HG02943 (cell line): Measurements from ENCODE around the gene DCTD.
A peak's percentile ranks its signal among the peaks of the same experiment; 100 is the strongest.
"Not testable (repeated sequence)": the region's sequence is repeated elsewhere in the genome, so short reads cannot be mapped to it uniquely, and the experiment has no call there.

ENCODE experiments used
- ATAC-seq: cut with Tn5 transposase; IDR thresholded peaks from one replicate; pipeline ENCODE4 v1.9.1; 2021; ENCODE audit warnings: mild to moderate bottlenecking, low read depth, moderate library complexity; ENCODE audit not compliant: unreplicated experiment

DCTD gene

DNA sequence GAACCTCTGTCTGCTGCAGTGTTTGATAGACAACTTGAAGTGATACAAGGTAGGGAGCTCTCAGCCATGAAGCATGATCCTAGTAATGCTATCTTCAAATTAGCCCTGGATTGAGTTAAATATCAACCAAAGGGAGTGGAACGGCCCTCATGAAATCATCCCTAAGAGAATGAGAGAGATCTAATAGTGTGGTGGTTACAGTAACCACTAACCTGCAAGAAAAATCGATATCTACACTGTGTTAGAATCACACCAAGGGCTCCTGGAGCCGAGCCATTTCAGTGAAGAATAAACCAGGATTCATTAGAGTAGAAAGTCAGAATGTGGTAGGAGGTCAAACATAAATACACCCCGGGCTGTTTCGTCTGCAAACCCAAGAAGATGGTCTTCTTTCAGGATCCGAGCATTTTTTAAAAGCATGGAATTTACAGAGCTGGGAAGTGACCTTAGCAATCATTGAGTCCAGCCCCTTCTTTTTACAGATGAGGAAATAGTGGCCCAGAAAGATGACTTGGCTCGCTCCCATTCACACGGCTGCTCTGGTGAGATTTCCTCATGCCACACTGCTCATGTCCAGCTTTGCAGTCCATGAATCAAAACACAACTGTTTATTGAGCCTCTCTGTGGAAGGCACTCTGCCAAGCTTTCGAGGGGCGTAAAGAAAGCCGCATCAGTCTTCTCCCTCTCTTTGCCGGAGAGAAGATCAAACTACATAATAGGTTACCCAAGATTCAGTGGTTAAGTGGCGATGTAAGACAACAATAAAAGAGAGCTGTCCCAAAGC, 5.5 kb upstream of the DCTD start:
- no peak for ATAC-seq

DNA sequence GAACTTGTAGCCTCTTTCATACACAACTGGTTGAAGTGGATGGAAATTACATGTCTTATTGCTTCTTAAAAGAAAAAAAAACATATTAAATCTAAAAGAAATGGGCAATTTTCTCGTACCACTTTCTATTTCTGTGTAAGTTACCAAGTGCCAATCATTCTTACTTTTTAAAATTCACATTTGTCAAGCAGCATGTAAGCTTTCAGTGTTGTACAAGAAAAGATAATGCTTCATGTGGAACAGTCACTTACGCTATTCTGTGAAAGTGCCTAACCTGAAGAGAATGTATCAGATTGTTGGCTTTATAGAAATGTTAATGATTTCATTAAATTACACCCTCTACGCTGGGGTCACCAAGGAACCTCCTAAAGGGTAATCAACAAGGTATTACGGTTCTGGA, 4.4 kb upstream of the DCTD start:
- ATAC-seq: no peak

DNA sequence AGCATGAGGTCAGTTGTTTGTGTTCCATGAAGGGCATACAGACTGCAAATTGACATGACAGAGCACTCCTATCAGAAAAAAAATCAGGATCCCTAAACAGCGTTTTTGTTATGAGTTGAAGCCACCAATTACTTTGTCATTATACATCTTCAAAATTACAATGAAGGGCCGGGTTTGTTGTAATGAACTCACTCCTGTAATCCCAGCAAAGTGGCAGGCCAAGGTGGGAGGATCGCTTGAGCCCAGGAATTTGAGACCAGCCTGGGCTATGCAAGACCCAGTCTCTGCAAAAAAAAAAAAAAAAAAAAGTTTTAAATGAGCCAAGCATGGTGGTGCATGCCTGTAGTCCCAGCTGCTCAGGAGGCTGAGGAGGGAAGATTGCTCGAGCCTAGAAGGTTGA, 3.5 kb upstream of the DCTD start:
- no peak for ATAC-seq

DNA sequence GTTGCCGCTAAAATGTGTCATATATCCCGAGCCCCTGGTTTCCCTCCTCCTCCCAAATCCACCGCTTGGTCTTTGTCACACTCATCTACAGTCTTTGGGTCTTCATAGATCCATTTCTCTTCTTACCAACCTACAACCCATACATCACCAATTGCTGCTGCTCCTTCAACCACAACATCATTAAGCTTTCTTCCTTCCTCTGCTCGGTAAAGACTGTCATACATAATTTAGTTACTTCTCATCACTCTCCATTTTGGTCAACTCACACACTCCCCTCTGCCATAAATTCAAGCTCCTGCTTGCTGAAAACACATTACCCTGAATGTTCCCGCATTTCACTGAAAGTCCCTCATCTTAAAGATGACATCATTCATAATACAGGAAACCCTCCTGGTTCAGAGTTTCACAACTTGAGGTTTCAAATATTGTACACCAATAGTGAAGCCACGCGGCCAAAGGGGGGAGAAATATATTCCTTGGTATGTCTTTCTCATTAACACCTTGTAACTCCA, 1.7 kb upstream of the DCTD start:
- ATAC-seq: peak; percentile 19

DNA sequence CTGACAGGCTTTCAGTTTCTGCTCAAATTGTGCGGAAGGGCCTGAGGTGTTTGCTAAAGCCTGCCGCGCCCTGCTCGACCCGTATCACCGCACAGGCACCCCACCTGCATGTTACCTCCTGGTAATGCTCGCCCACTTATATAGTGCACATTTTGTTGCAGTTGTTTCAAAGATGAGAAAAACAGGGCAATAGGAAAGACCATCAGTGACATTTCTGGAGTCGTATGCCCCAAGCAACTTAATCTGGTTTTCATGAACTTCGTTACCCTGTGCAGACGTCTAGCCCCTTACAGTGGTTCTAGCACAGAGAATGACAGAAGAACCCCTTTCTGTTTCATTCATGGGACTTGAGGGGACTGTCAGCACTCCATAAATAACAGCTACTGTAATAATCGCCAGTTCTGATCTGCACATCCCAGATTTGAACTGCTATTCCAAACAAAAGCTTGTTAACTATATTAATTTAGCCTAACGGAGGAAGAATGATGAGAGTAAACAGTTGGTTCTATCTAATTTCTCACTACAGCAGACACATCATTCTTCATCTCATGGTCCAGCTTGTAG, 940 bp upstream of the DCTD start:
- peak; percentile 24 for ATAC-seq

DNA sequence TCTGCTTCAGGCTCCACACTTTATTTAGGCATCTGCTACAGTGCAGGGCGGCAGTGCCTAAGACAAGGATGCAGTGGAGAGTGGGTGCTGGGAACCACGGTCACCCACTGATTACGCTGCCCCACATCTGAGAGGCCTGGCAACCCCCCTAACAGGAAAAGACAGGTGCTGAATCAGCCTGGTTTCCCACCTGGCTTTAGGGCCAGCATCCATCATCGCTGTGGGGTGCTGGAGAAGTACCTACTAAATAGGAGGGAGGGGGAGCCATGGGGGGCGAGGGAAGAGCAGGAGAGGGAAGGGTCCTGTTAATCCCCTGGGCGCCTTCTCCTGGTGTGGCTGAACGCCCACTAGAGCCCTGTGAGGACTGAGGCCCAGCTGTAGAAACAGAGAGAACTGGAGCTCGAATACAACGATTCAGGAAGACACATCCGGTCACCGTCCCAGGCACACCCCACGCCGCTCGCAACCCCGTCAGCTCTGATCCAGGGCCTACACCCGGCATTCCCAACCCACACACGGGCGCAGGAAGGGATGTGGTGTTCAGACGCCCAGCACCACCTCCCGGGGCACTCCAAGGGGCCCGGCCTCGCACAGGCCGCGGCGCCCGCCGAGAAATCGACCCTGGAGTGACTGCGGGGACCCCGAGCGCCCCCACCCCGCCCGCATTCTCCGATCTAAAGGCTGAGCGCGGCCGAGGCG, 554 bp downstream of the DCTD start:
- ATAC-seq: peak; percentile 22

DNA sequence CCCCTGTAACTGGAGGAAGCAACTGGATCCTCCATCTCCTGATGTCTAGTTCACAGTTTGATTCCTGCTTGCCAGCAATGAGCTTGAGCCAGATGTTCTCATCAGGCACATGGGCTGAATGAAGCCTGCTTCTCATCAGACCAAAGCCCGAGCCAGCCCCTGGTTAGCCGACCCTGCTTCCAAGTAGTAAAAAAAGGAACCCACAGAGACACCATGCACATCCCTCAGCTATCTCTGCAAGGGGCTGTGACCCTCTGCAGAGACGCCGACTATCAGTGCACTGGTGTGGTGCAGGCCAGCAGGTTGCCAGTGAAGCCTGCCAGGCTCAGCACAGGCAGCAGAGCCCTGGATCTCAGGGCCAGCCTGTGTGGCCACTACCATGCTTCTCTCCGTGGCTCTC, 2.8 kb downstream of the DCTD start:
- ATAC-seq: no peak

DNA sequence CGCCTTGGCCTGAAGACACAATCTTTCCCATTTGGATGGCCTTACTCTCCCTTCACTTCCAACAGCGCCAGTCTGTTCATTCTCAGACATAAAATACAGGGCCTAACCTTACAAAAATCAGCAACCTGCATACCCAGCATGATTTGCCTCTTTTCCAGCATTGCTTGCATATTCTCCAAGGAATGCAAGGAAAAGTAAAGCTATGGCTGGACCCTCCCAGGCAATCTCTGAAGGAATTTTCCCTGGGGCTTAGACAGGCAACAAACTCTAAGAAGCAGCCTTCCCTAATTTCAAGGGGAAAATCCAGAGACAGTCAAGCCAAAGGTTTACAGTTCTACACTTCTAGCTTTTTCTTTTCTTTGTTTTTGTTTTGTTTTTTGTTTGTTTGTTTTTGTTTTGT, 3.6 kb downstream of the DCTD start:
- ATAC-seq: no peak

DNA sequence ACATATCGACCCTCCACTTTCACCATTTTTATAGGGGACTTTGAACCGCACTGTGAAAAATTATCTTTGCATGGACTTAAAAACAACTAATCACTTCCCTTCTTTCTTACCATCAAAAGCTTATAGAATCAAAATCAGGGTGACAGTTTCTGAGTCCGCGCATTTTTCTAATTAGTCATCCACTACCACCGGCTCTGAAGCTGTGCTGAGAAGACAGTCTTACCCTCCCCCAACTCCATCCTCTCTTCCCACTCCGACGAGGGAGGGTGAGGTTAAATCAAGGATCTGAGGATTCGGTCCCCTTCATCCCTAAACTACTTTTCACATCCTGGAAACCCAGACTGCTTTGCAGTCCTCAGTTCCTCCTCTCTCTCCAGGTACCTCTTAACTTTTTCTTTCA, 4.2 kb downstream of the DCTD start:
- no peak for ATAC-seq

DNA sequence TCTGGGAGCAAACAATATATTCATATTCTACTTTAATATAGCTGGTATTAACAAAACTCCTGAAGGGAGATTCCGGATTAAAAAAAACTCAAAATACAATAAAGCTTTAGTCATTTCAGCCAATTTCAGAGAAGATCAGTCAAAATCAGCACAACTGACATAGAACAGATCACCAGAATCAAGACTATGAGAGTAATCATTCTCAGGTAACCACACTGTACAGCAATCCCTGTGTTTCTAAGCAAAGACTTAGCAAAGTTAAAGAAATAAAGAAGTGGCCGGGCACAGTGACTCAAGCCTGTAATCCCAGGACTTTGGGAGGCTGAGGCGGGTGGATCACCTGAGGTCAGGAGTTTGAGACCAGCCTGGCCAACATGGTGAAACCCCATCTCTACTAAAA, 9.1 kb downstream of the DCTD start:
- ATAC-seq: no peak

DNA sequence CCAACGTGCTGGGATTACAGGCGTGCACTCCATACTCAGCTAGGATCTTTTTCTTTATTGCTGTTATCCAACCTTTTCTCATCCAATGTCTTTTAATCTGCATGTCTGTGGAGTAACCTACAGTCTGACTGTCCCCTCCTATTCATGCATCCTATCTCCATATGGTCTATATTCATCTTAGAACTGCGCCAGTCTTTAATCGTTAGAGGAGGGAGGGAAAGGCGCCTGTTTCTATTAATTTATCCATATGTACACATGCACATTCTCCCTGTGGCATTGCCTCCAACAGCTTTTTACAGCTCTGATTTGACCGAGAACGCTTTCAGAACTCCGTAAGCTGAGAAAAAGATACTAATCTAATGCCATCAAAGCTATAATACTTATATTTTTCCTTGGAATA, 9.8 kb downstream of the DCTD start:
- no peak for ATAC-seq

DNA sequence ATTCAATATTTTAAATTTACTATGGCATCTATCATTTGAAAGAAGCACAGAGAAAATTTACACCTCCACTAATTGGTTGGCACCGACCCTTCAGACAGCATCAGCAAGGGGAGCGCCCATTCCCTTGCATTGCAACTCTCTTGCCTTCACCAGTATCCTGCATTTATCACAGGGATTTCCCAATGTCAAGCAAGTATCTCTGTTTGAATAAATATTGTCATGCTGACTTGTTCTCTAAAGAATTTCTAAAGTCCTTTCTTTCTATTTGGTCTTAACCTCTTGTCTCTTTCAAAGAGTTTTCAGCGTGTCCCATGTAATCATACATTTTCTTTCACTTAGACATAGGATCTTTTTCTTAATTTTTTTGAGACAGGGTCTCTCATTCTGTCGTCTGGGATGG, 10.4 kb downstream of the DCTD start:
- ATAC-seq: no peak

DNA sequence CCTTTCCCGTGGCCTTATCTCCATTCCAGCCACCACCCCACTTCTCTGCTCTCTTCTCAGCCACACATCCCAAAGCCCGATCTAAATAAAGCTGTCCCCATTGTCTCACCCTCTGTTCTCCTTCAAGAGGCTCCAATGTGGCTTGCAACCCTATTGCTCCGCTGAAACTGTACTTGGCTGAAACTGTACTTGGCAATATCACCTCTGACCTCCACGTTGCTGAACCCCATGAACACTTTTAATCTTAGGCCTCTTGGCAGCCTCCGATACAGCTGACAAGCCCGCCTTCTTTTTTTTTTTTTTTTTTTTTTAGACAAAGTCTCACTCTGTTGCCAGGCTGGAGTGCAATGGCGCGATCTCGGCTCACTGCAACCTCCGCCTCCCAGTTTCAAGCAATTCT, 12.1 kb downstream of the DCTD start:
- no peak for ATAC-seq

DNA sequence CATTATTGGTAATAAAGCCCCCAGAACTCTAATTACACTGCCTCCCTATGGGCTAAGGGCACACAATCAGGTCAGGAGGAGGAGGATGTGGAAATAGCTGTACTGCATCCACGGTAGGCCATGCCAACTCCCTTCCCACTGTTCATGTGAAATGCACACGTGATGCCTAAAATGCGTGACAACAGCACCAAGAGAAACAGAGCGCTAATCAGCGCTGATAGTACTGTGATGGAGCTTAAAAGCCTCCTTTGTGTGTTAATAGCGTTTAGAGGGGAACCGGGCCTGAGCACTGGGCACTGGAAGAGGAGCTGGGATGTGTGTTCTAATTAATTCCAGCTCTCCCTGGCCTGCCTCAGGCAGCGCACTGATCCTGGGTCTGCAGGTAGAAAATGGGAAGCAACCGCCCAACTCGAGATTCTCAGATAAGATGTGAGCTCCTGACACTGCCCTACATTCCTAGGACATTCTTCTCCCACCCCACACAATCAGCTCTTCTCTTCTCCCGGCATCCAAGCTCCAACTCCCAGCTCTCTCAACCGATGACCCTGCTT, 12.9 kb downstream of the DCTD start:
- no peak for ATAC-seq

DNA sequence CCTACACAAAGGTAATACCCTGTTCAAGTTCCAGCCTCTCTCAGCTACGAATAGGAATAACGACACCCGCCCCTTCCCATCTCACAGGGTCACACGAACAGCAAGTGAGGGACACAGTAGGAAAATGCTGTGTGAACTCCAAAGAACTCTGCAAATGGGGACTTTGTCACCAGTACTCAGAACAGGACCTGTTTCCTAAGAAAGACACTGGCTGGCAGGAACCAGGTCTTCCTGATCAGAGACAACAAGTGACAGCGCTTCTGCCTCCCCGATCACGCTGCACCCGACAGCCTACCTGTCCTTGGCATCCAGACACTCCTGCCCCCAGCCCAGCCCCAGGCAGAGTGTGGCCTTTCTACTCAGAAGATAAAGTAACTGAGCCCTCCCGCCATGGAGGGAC, 14.2 kb downstream of the DCTD start:
- no peak for ATAC-seq

DNA sequence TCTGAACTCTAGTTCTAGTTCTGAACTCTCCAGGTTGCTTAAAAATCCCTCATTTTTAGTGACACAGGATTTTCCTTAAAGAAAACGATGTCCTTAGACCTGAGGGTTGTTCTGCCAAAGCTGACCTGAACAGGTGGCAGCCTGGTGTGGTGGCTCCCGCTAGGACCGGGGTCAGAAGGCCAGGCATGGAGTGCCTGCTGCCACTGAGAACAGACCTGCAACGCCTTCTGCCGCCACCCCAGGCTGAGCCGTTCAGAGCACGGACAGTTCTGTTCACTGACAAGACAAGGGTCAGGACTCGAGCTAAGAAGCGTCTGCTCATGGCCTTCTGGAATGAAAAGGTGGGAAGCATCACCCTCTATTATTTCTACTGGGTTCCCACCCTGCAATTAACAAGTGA, 15.8 kb downstream of the DCTD start:
- ATAC-seq: no peak

DNA sequence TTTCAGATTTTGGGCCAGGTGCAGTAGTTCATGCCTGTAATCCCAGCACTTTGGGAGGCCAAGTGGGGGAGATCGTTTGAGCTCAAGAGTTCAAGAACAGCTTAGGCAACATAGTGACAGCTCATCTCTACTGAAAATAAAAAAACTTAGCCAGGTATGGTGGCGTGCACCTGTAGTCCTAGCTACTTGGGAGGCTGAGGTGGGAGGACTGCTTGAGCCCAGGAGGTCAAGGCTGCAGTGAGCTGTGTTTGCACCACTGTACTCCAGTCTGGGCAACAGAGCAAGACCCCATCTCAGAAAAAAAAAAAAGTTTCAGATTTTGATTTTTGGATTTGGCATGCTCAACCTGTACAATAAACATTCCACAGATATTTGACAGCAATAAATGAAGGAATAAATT, 17.2 kb downstream of the DCTD start:
- ATAC-seq: not testable (repeated sequence)

DNA sequence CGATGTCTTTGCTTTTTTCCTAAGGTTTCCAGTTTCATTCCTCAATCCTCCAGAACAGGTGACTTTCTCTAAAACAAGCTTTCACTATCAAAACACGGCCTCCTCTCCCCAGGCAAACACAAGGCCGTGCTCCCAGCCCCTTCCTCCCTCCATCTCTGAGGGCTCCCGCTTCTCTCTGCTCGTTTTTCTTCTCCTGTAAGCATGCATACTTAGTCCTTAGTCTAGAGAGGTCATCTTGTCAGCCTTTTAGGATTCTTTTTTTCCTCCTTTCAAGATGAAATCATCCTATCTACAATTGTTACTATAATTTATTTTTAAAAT, 18.7 kb downstream of the DCTD start:
- ATAC-seq: no peak

DNA sequence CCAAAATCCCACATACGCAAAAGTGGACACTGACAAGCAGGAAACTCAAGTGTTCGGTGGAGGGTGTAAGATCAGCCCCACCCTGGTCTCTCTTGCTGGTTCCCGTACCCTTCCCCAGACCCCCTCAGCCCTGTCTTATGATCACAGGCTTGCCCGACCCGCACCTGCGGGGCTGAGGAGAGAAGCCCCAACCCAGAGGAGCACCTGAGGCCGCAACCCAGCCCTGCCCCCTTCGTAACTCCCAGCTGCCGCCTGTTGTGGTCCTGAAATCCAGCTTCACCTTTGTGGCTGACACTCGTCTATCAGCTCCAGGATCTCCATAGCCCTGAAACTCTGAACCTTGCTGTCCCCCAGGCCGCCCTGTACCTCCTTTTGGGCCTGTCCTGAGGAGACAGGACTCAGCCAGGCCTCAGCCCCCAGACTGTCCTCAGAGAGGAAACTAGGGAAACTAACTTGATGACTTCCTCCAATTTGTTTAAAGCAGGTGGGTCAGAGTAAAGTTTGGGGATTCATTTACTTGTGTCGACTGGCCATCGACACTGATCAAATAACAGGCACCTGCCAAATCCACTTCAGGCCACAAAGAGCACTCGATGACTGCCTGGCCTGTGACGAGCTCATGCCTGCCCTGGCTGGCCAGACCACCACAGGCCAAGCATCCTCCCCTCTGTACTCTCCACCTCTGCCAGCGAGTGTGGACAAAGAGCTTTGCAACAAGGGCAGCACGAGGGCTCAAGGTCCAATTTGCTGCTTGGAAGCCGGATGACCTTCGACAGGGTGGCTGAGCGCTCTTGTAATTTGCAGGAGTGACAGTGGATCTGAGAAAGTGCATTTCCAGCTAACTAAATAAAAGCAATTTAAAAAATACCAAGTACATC, 19.3 kb downstream of the DCTD start:
- ATAC-seq: no peak

DNA sequence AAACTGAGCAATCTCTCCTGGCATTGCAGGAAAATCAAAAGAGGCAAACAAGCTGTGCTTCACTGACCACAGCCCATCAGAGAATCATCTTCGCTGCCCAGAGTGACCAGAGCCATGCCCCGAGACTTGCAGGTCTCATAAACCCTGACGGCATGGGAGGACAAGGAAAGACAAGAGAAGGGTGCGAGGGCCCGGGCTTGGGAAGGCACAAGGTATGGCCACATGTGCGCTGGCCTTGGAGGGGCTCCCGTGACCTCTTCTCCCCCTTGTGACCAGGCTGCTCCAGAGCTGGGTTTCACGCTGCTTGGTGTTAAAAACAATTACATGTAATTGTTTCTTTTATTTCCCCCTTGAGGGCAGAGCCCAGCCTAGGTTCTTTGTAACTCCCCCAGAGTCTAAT, 20.8 kb downstream of the DCTD start:
- no peak for ATAC-seq
